Measurements from ENCODE around the gene AVPR2.

Gene AVPR2

DNA sequence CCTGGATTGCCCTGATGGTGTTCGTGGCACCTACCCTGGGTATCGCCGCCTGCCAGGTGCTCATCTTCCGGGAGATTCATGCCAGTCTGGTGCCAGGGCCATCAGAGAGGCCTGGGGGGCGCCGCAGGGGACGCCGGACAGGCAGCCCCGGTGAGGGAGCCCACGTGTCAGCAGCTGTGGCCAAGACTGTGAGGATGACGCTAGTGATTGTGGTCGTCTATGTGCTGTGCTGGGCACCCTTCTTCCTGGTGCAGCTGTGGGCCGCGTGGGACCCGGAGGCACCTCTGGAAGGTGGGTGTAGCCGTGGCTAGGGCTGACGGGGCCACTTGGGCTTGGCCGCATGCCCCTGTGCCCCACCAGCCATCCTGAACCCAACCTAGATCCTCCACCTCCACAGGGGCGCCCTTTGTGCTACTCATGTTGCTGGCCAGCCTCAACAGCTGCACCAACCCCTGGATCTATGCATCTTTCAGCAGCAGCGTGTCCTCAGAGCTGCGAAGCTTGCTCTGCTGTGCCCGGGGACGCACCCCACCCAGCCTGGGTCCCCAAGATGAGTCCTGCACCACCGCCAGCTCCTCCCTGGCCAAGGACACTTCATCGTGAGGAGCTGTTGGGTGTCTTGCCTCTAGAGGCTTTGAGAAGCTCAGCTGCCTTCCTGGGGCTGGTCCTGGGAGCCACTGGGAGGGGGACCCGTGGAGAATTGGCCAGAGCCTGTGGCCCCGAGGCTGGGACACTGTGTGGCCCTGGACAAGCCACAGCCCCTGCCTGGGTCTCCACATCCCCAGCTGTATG, 1.8 kb downstream of the AVPR2 start:
- TF ChIP-seq POLR2A (IDR thresholded peaks at IDR 0.05; ENCODE audit: low read depth, low read length), result no peak
- no peak for FAIRE-seq
- DNase-seq (ENCODE audit: insufficient read length, low spot score), result no peak

DNA sequence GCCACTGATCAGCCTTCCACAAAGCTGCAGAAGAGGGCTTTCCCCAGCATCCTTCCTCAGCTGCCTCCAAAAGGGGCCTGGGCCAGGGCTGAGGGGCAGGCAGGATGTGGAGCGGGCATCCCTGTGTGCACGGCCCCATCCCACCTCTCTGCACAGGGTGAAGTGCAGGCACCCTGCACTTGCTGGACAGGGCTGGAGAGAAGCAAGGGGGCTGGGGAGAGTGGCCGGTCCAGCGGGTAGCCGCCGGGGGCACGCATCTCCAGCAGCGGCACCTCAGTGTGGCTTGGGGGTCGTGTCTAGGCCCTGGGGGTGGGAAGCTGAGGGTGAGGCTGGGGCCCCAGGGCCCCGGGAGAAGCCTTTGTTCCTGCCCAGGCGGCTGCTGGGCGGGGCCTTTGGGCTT, 3.0 kb downstream of the AVPR2 start:
- FAIRE-seq, result no peak
- no peak for DNase-seq (ENCODE audit: insufficient read length, low spot score)
- TF ChIP-seq POLR2A (IDR thresholded peaks at IDR 0.05; ENCODE audit: low read depth, low read length), result no peak

DNA sequence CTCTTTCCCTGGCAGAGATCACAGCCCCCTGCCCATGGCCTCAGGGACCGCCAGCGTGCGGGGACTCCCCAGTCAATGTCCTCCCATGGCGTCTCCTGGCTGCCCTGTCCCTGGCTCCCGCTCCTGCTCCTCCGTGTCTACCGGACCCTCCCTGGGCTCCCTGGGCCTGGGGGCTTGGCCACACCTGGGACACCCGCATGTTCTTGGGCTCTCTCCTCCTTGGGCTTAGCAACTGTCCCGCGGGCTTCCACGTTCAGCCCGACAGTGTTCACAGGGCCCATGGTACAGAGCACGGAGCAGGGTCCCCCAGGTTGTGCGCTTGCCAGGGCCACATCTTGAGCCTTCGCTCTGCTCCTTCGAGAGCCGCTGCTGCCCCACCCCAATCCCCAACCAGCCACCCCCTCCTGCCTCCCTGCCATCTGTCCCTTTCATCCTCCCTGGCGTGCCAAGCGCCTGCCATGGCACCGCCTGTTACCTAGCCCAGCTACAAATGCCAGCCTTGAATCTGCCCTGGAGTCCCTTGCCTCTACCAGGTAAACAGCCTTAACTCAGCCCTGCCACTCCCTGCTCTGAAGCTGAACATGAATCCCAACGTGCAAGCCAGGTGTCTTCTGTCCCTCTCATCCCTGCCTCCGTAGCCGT, 3.9 kb downstream of the AVPR2 start:
- DNase-seq (ENCODE audit: insufficient read length, low spot score) (no peak), FAIRE-seq (no peak)
- TF ChIP-seq POLR2A (IDR thresholded peaks at IDR 0.05; ENCODE audit: low read depth, low read length), result no peak

DNA sequence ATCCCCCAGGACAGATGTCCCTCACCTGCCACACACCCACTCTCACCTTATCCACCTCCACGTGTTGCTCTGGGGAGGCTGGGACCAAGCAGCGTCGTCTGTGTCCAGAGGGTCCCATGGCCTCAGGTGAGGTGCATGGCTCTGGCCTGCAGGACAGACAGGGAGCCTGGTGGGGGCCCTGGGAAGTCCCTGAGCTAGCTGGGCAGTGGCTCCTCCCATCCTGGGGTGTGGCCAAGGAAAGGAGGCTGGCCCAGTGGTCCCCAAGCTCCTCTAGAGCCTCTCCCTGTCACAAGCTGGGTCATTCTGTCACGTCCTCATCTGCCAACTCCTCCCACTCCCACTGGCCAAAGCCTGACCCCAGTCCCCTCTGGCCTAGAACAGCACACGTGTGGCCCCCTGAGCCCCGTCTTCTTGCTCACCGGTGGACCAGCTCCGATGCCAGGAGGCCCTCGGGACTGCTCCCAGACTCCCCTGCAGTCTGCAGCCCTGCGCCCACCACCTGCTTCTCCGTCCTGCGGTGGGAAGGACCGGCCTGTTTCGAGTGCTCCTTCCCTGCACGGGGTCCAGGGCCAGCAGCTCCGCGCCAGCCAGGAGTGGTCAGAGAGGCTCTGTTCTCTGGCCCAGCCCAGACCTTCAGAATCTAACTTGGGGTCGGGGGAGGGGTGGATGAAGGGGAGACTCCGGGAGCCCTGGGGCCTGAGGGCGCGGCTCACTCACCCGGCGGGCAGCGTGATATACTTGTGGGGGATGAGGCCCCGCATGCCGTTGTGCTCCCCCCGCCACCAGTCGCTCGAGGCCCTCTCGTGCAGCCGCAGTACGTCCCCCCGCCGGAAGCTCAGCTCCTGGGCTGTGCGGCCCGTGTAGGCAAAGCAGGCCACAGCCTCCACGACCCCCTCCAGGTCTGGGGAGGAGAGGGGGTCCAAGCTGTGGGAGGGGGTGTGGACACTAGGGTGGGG, 4.8 kb downstream of the AVPR2 start:
- FAIRE-seq, result no peak
- TF ChIP-seq POLR2A (IDR thresholded peaks at IDR 0.05; ENCODE audit: low read depth, low read length), result no peak
- no peak for DNase-seq (ENCODE audit: insufficient read length, low spot score)

DNA sequence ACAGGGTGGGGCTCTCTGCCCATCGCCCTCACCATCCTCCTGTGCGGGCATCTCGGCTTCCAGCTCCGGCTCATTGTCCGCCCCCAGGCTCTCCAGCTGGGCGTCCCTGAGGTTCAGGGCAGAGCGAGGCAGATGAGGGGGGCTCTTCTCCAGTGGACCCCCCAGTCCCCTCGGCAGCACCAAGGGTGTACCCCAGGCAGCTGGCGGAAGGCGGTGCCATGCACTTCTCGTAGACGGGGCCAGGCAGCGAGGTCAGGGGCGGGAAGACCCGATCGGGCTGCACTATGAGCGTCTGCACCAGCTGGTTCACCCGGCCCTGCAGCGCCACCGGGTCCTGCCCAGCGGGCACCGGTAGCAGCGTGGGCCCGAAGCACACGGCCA, 5.5 kb downstream of the AVPR2 start:
- no peak for TF ChIP-seq POLR2A (IDR thresholded peaks at IDR 0.05; ENCODE audit: low read depth, low read length)
- no peak for FAIRE-seq
- no peak for DNase-seq (ENCODE audit: insufficient read length, low spot score)

DNA sequence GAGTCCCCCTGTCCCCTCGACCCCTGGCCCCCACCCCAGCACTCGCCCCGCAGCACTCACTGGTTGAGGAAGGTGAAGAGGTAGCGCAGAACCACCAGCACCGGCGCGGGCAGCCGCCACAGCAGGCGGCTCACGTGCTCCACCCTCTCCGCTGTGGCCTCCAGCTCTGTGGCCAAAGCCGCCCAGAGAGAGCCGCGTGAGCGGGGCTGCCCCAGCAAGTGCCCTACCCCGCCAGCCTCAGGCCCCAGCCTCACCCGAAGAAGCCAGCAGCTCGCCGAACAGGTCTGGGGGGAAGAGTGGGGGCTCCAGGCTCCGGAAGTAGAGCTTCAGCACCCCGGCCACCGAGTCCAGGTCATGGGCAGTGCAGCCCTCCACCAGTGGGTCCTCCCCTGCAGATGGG, 6.0 kb downstream of the AVPR2 start:
- FAIRE-seq, result no peak
- DNase-seq (ENCODE audit: insufficient read length, low spot score), result no peak
- TF ChIP-seq POLR2A (IDR thresholded peaks at IDR 0.05; ENCODE audit: low read depth, low read length), result no peak

DNA sequence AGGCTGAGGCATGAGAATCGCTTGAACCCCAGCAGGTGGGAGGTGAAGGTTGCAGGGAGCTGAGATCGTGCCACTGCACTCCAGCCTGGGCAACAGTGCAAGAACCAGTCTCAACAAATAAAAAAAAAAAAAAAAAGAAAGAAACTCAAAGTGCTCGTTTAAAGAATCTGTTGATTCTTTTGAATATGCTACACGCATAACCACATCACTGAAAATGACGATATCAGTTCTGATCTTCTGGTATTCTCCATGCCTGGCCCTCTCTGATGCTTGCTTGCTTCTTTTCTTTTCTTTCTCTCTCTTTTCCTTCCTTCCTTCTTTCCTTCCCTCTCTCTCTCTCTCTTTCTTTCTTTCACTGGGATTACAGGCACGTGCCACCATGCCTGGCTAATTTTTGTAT, 7.3 kb downstream of the AVPR2 start:
- no peak for FAIRE-seq
- no peak for DNase-seq (ENCODE audit: insufficient read length, low spot score)
- TF ChIP-seq POLR2A (IDR thresholded peaks at IDR 0.05; ENCODE audit: low read depth, low read length), result no peak

DNA sequence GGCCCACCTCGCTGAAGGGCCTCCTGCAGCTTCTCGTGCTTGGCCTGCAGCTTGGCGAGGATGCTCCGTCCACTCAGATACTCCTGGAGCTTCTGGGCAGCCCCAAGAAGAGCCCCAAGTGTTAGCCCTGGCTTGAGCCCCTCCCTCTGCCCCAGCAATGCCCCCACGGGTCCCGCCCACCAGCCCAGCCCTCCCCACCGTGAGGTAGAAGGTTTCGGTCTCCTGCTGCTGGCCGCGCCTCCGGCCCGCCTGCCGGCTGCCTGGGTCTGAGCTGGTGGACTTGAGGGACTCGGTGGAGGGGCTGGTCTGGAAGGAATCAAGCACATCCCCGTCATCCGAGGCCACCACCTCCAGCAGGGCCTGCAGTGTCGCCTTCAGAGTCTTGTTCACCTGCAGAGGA, 8.7 kb downstream of the AVPR2 start:
- FAIRE-seq (no peak), DNase-seq (ENCODE audit: insufficient read length, low spot score) (no peak)
- TF ChIP-seq POLR2A (IDR thresholded peaks at IDR 0.05; ENCODE audit: low read depth, low read length), result no peak

DNA sequence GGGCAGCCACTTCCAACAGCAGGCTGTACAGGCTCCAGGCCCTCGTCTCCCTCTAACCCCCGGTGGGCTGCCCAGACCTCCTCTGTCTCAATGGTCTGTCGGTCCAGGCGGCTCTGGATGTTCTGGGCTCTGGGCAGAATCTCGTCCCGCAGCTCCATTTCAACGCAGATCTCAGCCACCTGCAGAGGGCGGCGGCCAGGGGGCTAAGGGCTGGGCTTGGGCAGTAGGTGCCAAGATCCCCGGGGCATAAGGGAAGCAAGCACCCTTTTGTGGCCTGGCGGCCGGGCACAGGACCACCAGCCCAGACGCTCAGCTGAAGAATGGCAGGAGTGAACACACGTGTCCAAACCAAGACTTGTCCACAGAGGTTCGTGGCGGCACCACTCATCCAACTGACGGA, 9.2 kb downstream of the AVPR2 start:
- no peak for FAIRE-seq
- DNase-seq (ENCODE audit: insufficient read length, low spot score), result no peak
- TF ChIP-seq POLR2A (IDR thresholded peaks at IDR 0.05; ENCODE audit: low read depth, low read length), result no peak

DNA sequence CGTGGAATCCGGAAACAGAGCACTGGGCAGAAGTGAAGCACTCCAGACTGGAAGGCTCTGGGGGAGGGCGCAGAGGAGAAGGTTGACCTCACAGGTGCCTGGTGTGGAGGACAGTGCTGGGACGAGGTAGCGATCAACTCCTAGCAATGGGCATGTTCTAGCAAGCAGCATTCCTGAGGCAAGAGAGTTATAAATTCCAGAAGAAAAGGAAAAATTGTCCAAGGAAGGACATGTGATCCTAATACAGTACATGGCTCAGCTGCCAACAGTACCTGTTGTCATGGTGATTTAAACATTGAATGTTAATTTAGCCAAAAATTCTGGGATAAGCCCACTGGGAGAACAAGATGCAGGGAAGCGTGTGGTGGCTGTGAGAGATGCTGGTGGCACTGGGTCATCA, 13.4 kb downstream of the AVPR2 start:
- DNase-seq (ENCODE audit: insufficient read length, low spot score) (no peak), FAIRE-seq (no peak)
- TF ChIP-seq POLR2A (IDR thresholded peaks at IDR 0.05; ENCODE audit: low read depth, low read length), result no peak

DNA sequence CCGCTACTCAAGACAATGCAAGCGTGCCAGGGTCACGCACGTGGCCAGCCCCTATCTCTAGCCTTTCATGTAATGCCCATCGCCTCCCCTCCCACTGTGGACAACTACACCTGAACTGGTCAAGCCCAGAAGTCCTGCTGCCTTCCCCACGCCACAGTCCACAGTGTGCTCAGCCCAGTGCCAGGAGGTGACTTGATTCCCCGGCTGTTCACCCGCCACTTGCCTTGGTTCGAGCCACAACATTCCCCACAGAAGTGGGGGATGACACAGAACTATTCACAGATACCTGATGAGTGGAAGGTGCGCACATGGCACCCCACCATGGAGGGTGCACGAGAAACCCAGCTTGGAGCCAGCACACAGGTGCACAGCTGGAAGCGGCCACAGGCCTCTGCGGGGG, 14.8 kb downstream of the AVPR2 start:
- no peak for FAIRE-seq

DNA sequence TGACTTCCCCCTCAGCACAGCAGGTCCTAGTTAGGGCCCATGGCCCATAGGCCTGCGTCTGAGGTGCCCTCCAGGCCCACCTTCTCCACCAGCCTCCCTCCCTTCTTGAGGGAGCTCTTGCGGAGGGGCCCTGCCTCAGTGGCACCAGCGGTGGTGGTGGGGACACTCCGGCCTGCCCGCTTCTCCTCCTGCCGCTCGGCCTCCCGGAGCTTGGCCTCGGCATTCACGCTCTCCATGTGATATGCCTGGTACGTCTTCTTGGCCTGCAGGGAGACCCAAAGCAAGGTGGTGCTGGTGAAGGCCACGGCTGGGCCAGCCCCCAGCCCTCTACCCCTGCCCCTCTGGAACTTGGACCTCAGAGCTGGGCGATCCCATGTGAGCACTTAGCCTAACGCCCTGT, 16.1 kb downstream of the AVPR2 start:
- TF ChIP-seq POLR2A (IDR thresholded peaks at IDR 0.05; ENCODE audit: low read depth, low read length), result no peak
- DNase-seq (ENCODE audit: insufficient read length, low spot score), result no peak
- no peak for FAIRE-seq

More for the DNA sequence above, 14.8 kb downstream of the AVPR2 start:
- no peak for DNase-seq (ENCODE audit: insufficient read length, low spot score)
- no peak for TF ChIP-seq POLR2A (IDR thresholded peaks at IDR 0.05; ENCODE audit: low read depth, low read length)

DNA sequence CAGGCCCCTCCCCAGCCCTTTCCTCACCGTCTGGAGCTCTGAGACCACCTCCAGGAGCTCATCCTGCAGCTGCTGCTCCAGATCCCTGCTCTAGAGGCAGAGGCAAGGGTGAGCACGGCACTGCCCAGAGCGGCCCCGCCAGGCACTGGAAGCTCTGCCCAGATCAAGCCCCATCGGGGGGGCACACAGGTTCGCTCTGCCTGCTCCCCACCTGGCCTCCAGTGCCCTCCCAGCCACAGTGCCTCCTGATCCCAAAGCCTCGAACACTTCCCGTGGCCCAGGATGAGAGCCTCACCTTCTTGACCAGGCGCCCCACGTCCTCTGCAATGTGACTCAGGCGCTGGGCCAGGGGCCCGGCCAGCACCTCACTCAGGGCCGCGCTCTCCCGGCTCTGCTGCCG, 16.6 kb downstream of the AVPR2 start:
- no peak for DNase-seq (ENCODE audit: insufficient read length, low spot score)
- no peak for TF ChIP-seq POLR2A (IDR thresholded peaks at IDR 0.05; ENCODE audit: low read depth, low read length)
- FAIRE-seq, result no peak

Data from H54 (cell line).